ENCODE data around the gene KRTAP29-1.

- TF ChIP-seq CTCF (IDR thresholded peaks at IDR 0.05; ENCODE audit: borderline replicate concordance, extremely low read depth, low read length, poor library complexity, severe bottlenecking) (no peak), EZH2 (IDR thresholded peaks at IDR 0.05; ENCODE audit: borderline replicate concordance, low read depth, low read length, severe bottlenecking) (no peak)
Observed at GRCh38 chr17:41256291-41256685, 46.4 kb downstream of the KRTAP29-1 start.

All from DND-41 (cell line).